ENCODE measurements around the gene LRG1. TPM values are rescaled to one million over a fixed set of nuclear protein-coding genes. Genes with fewer than 3 reads are reported as not detected.

Gene LRG1
- total RNA-seq, 2 donors from 2014 or later, result 0.86 to 1.4 TPM

GRCh38 chr19:4559569-4559968 lies 19.7 kb upstream of the LRG1 start, which contains the start of gene SEMA6B:
TSS of gene SEMA6B (minus strand) at chr19:4559684. CDS start at chr19:4558457, 1,227 bp downstream.
- H3K4me1 Mint-ChIP-seq, result no peaks in the 10 kb centered on the region
- peaks cover 2% of the 10 kb centered on the region for H3K27me3 Mint-ChIP-seq (ENCODE audit: insufficient read depth)
- peaks cover 11% of the 10 kb centered on the region for H3K36me3 Mint-ChIP-seq (ENCODE audit: low read depth)
- Histone ChIP-seq H3K36me3 (ENCODE audit: control insufficient read depth, insufficient read depth, low read length) (no peaks in the 10 kb centered on the region), H3K27ac (ENCODE audit: low read depth, low read length) (no peak within 1 kb of the TSS), H3K4me3 (ENCODE audit: low read length) (no peak within 1 kb of the TSS), H3K9ac (ENCODE audit: extremely low read depth, low read length, poor library complexity, severe bottlenecking) (no peak within 1 kb of the TSS), H3K9me3 (ENCODE audit: control insufficient read depth, low read length) (no peaks in the 10 kb centered on the region), H3K4me1 (ENCODE audit: control insufficient read depth, insufficient read depth, low read length) (no peaks in the 10 kb centered on the region), H3K27me3 (ENCODE audit: control insufficient read depth, insufficient read depth, low read length, poor library complexity, severe bottlenecking) (no peaks in the 10 kb centered on the region)
- no peak for DNase-seq
- H3K27ac Mint-ChIP-seq, result no peak within 1 kb of the TSS
- 93 to 94% methylated on average over 13 of the region's 13 CpGs for WGBS, 2 experiments (ENCODE audit: insufficient coverage in 1 of 2, insufficient read length in 1 of 2)
- TF ChIP-seq, protein P1, sequence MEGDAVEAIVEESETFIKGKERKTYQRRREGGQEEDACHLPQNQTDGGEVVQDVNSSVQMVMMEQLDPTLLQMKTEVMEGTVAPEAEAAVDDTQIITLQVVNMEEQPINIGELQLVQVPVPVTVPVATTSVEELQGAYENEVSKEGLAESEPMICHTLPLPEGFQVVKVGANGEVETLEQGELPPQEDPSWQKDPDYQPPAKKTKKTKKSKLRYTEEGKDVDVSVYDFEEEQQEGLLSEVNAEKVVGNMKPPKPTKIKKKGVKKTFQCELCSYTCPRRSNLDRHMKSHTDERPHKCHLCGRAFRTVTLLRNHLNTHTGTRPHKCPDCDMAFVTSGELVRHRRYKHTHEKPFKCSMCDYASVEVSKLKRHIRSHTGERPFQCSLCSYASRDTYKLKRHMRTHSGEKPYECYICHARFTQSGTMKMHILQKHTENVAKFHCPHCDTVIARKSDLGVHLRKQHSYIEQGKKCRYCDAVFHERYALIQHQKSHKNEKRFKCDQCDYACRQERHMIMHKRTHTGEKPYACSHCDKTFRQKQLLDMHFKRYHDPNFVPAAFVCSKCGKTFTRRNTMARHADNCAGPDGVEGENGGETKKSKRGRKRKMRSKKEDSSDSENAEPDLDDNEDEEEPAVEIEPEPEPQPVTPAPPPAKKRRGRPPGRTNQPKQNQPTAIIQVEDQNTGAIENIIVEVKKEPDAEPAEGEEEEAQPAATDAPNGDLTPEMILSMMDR (conservative IDR thresholded peaks at IDR 0.05), result no peak
- H3K9me3 Mint-ChIP-seq, result no peaks in the 10 kb centered on the region
- H3K4me3 Mint-ChIP-seq, result no peak within 1 kb of the TSS

DNA sequence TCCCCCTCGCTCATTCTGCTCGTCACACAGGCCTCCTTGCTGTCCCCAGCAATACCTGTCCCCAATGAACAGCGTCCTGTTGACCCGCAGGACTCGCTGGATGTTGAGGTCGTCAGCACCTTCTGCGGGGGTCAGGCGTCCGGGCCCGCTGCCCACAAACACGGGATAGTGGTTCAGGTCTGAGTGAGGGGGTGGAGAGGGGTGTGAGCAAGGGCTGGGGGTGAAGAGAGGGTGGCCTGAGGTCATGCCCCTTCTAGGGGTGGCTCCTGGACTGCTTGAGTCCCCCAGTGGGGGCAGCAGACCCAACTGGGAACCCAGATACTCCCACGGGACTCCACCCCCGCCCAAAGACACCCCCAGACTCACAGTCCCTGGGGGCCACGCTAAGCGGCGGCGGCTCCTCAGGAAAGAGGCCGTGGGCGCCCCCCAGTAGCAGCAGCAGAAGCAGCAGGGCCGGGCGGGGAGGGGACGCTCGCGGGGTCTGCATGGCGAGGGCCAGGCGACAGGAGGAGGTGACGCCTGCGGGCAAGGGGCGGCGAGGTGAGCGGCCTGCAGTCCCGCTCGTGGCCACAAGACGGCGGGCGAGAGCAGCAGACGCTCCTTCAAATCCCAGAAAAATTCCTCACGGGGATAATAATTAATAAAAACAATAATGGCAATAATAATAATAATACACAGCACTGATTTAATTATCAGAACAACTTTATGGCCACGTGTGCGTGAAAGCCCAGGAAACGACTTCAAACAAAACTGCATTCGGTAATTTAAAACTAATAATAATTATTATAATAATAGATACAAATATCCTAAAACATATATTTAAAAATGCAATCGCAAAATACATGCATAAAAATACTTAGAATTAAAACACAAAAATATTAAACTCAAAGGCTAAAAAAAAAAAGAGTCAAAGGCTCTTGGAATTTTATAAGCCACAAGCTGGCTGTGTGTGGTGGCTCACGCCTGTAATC lies 18.4 kb upstream of the LRG1 start:
- Histone ChIP-seq H3K9ac (ENCODE audit: extremely low read depth, low read length, poor library complexity, severe bottlenecking) (no peak overlapping the region), H3K27me3 (ENCODE audit: control insufficient read depth, insufficient read depth, low read length, poor library complexity, severe bottlenecking) (no peaks in the 10 kb centered on the region), H3K36me3 (ENCODE audit: control insufficient read depth, insufficient read depth, low read length) (no peaks in the 10 kb centered on the region), H3K4me3 (ENCODE audit: low read length) (no peak overlapping the region), H3K27ac (ENCODE audit: low read depth, low read length) (no peak overlapping the region), H3K9me3 (ENCODE audit: control insufficient read depth, low read length) (no peaks in the 10 kb centered on the region), H3K4me1 (ENCODE audit: control insufficient read depth, insufficient read depth, low read length) (no peaks in the 10 kb centered on the region)
- H3K36me3 Mint-ChIP-seq (ENCODE audit: low read depth), result peaks cover 23% of the 10 kb centered on the region
- H3K9me3 Mint-ChIP-seq, result no peaks in the 10 kb centered on the region
- no peak overlapping the region for H3K27ac Mint-ChIP-seq
- 33 to 47% methylated on average over 11 to 34 of the region's 44 CpGs for WGBS, 2 experiments (ENCODE audit: insufficient coverage in 1 of 2, insufficient read length in 1 of 2)
- peak; percentile 90 for DNase-seq
- no peak overlapping the region for H3K4me3 Mint-ChIP-seq
- TF ChIP-seq, protein P1 (conservative IDR thresholded peaks at IDR 0.05), result peak; percentile 99
- H3K27me3 Mint-ChIP-seq (ENCODE audit: insufficient read depth), result peaks cover 2% of the 10 kb centered on the region
- H3K4me1 Mint-ChIP-seq, result no peaks in the 10 kb centered on the region

DNA sequence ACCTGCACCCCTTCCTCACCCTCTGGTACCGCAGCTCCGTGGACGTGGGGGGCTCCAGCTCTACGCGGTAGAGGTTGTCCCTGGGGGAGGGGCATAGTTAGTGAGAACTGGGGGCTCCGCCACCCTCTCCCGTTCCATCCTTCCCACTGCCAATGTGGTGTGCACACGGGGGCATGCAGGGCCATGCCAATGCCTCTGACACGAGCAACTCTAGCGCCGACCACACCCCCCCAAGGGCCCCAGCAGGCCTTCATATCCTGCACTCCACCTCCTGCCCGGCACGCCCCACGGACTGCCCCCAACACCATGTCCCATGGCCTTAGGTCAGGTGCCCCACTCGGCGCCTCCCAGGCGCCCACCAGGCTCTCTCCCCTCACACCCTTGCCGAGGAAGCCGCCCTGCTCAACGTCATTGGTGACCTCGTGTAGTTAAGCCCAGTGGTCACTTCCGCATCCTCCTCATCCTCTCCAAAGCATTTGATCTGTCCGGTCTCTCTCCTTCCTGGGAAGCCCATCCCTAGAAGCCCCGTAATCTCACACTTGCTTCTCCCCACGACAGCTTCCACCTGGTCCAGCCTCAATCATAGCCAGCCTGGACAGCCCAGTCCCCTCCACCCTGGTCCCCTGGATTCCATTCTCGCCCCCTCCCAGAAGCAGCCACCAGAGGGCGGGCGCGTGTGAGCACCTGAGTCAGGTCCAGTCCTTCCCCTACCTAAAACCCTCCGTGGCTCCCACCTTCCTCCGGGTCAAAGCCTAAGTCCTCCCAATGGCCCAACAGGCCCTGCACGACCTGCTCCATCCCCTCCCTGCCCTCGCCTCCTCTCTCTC lies 17.5 kb upstream of the LRG1 start:
- no peak overlapping the region for H3K4me3 Mint-ChIP-seq
- DNase-seq, result peak; percentile 84
- WGBS, 2 experiments (ENCODE audit: insufficient coverage in 1 of 2, insufficient read length in 1 of 2), result 90 to 92% methylated on average over 12 to 33 of the region's 33 CpGs

More for the DNA sequence above, 17.5 kb upstream of the LRG1 start:
- peaks cover 5% of the 10 kb centered on the region for H3K36me3 ChIP-seq (ENCODE audit: control insufficient read depth, insufficient read depth, low read length)
- H3K9me3 ChIP-seq (ENCODE audit: control insufficient read depth, low read length), result no peaks in the 10 kb centered on the region
- peaks cover 2% of the 10 kb centered on the region for H3K27me3 Mint-ChIP-seq (ENCODE audit: insufficient read depth)
- no peak overlapping the region for H3K27ac ChIP-seq (ENCODE audit: low read depth, low read length)
- no peaks in the 10 kb centered on the region for H3K4me1 ChIP-seq (ENCODE audit: control insufficient read depth, insufficient read depth, low read length)
- no peak overlapping the region for H3K27ac Mint-ChIP-seq
- H3K9ac ChIP-seq (ENCODE audit: extremely low read depth, low read length, poor library complexity, severe bottlenecking), result no peak overlapping the region
- peaks cover 32% of the 10 kb centered on the region for H3K36me3 Mint-ChIP-seq (ENCODE audit: low read depth)
- TF ChIP-seq, protein P1 (conservative IDR thresholded peaks at IDR 0.05), result peak; percentile 65
- H3K9me3 Mint-ChIP-seq, result no peaks in the 10 kb centered on the region
- no peaks in the 10 kb centered on the region for H3K27me3 ChIP-seq (ENCODE audit: control insufficient read depth, insufficient read depth, low read length, poor library complexity, severe bottlenecking)
- no peak overlapping the region for H3K4me3 ChIP-seq (ENCODE audit: low read length)
- H3K4me1 Mint-ChIP-seq, result no peaks in the 10 kb centered on the region
